Activated CD4-positive, CD25-positive, alpha-beta regulatory T cell (primary cell): ENCODE results near the gene LSM10.
A peak's percentile ranks its signal among the peaks of the same experiment; 100 is the strongest.

Experiments used
- DNase-seq, 4 experiments: peaks; one replicate each; lab custom pipeline; 2025; lab: John Stamatoyannopoulos, UW

Gene LSM10

GRCh38 chr1:36408479-36408878 lies 10.8 kb upstream of the LSM10 start:
- DNase-seq, result no peak

GRCh38 chr1:36406440-36406839 lies 8.7 kb upstream of the LSM10 start:
- no peak for DNase-seq

- no peak for DNase-seq
Measured at GRCh38 chr1:36402504-36402890, 4.8 kb upstream of the LSM10 start.

GRCh38 chr1:36401602-36402503 lies 4.1 kb upstream of the LSM10 start:
- no peak for DNase-seq

GRCh38 chr1:36400825-36401601 lies 3.3 kb upstream of the LSM10 start:
- DNase-seq, result peak in 2 of 4 experiments; percentile 8 to 13

GRCh38 chr1:36400514-36400824 lies 2.8 kb upstream of the LSM10 start:
- no peak for DNase-seq

- no peak for DNase-seq
Measured at GRCh38 chr1:36398370-36398977, 766 bp upstream of the LSM10 start.

- DNase-seq, result no peak
Measured at GRCh38 chr1:36397083-36397377, 678 bp downstream of the LSM10 start.

- no peak for DNase-seq
Measured at GRCh38 chr1:36396359-36396758, 1.3 kb downstream of the LSM10 start.

- DNase-seq, result no peak
Measured at GRCh38 chr1:36393686-36394085, 4.0 kb downstream of the LSM10 start.

GRCh38 chr1:36392836-36393235 lies 4.9 kb downstream of the LSM10 start:
- DNase-seq, result no peak

- DNase-seq, result no peak
Measured at GRCh38 chr1:36391271-36391670, 6.4 kb downstream of the LSM10 start.

- no peak for DNase-seq
Measured at GRCh38 chr1:36390411-36390810, 7.3 kb downstream of the LSM10 start.

GRCh38 chr1:36389999-36390398 lies 7.7 kb downstream of the LSM10 start:
- DNase-seq, result no peak

GRCh38 chr1:36389261-36389660 lies 8.4 kb downstream of the LSM10 start:
- no peak for DNase-seq

GRCh38 chr1:36387141-36387949 lies 10.4 kb downstream of the LSM10 start:
- DNase-seq, result no peak

GRCh38 chr1:36386265-36387140 lies 11.2 kb downstream of the LSM10 start:
- DNase-seq, result peak; percentile 67 to 77 (median 74)

- peak; percentile 96 to 99 (median 96) for DNase-seq
Measured at GRCh38 chr1:36385410-36386264, 12.1 kb downstream of the LSM10 start, which contains the start of gene STK40. TSS of gene STK40 (minus strand) at chr1:36385924. CDS start at chr1:36361332, 24,592 bp downstream.

- DNase-seq, result no peak
Measured at GRCh38 chr1:36384542-36385409, 12.9 kb downstream of the LSM10 start.
